KMS-11 (cell line): Measurements from ENCODE around the gene MYH11.

Experiments
- H2AFZ ChIP-seq: fragments of 200-600 bp; sonication (generic); 2 replicates; pipeline ENCODE4 v1.6.1; 2016; ENCODE audit warnings: antibody characterized with exemption, mixed run types, low read depth
- H3K27ac ChIP-seq: fragments of 200-600 bp; sonication (generic); 2 replicates; pipeline ENCODE4 v1.6.1; 2016; ENCODE audit warnings: mild to moderate bottlenecking, mixed run types
- H3K27me3 ChIP-seq: fragments of 200-600 bp; sonication (generic); 2 replicates; pipeline ENCODE4 v1.6.1; 2017; ENCODE audit warnings: mild to moderate bottlenecking, low read depth, mixed run types, moderate library complexity; ENCODE audit not compliant: insufficient read depth
- H3K36me3 ChIP-seq: fragments of 200-600 bp; sonication (generic); 2 replicates; pipeline ENCODE4 v1.6.1; 2017; ENCODE audit warnings: mild to moderate bottlenecking, mixed run types; ENCODE audit not compliant: insufficient read depth
- H3K4me1 ChIP-seq: fragments of 200-600 bp; sonication (generic); 2 replicates; pipeline ENCODE4 v1.6.1; 2016; ENCODE audit warnings: mild to moderate bottlenecking, low read depth, mixed run types; ENCODE audit not compliant: poor library complexity, severe bottlenecking
- H3K4me2 ChIP-seq: fragments of 200-600 bp; sonication (generic); 2 replicates; pipeline ENCODE4 v1.7.0; 2016; ENCODE audit warnings: mild to moderate bottlenecking, mixed run types
- H3K4me3 ChIP-seq: fragments of 200-600 bp; sonication (generic); IDR thresholded peaks from 2 replicates; pipeline ENCODE4 v1.6.1; 2017; ENCODE audit warnings: low read depth, low read length, mixed read lengths; ENCODE audit not compliant: insufficient read depth
- H3K79me2 ChIP-seq: fragments of 200-600 bp; sonication (generic); 2 replicates; pipeline ENCODE4 v1.6.1; 2016; ENCODE audit warnings: low read depth, mixed run types; ENCODE audit not compliant: insufficient read depth
- H3K9ac ChIP-seq: fragments of 200-600 bp; sonication (generic); 2 replicates; pipeline ENCODE4 v1.6.1; 2016; ENCODE audit warnings: mild to moderate bottlenecking, mixed run types
- H4K20me1 ChIP-seq: fragments of 200-600 bp; sonication (generic); 2 replicates; pipeline ENCODE4 v1.6.1; 2016; ENCODE audit warnings: mild to moderate bottlenecking, mixed run types; ENCODE audit not compliant: insufficient read depth
- TF ChIP-seq, protein P1 (sequence below): fragments of 200-600 bp; sonication (generic); conservative IDR thresholded peaks from 2 replicates; pipeline ENCODE4 v1.6.1; 2017; ENCODE audit warnings: low read depth, mild to moderate bottlenecking, antibody characterized with exemption, low read length, moderate library complexity, mixed read lengths

Gene MYH11

DNA sequence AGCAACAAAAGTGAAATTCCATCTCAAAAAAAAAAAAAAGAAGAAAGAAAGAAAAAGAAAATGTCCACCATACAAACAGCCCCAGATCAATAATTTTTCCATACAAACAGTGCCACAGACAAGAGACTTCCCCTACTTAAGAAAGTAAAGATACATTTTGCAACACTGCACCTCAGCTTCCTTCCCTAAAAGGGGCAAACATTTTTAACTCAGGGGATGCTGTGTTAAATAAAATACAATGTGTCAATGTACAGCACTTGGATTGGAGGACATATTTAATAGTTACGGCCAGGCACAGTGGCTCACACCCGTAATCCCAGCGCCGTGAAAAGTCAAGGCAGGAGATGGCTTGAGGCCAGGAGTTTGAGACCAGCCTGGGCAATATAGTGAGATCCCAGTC, 22.3 kb downstream of the MYH11 start:
- Histone ChIP-seq H4K20me1 (no peaks in the 10 kb centered on the region), H3K4me3 (no peak overlapping the region), H3K27ac (no peak overlapping the region), H3K4me2 (no peak overlapping the region), H3K4me1 (no peaks in the 10 kb centered on the region), H3K9ac (no peak overlapping the region), H2AFZ (no peak overlapping the region), H3K27me3 (no peaks in the 10 kb centered on the region), H3K36me3 (no peaks in the 10 kb centered on the region), H3K79me2 (no peaks in the 10 kb centered on the region)
- TF ChIP-seq, protein P1, sequence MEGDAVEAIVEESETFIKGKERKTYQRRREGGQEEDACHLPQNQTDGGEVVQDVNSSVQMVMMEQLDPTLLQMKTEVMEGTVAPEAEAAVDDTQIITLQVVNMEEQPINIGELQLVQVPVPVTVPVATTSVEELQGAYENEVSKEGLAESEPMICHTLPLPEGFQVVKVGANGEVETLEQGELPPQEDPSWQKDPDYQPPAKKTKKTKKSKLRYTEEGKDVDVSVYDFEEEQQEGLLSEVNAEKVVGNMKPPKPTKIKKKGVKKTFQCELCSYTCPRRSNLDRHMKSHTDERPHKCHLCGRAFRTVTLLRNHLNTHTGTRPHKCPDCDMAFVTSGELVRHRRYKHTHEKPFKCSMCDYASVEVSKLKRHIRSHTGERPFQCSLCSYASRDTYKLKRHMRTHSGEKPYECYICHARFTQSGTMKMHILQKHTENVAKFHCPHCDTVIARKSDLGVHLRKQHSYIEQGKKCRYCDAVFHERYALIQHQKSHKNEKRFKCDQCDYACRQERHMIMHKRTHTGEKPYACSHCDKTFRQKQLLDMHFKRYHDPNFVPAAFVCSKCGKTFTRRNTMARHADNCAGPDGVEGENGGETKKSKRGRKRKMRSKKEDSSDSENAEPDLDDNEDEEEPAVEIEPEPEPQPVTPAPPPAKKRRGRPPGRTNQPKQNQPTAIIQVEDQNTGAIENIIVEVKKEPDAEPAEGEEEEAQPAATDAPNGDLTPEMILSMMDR = no peak

DNA sequence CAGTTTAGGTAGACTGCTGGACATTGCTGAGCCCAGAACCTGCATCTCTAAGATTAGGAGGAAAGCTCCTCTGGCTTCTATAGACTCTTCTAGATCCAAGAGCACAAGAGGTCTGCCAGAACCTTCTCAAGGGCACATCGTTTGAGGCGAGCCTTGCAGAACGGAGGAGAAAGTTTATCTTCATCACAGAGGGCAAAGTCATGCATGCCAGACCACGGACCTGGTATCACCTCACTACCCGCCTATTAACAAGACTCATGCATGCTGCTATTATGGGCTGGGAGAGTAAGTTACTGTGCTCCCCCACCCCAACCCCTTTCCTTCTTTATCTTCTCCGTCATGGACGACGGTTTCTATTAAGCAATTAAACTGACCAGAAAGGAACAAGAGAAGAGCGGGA, 23.3 kb downstream of the MYH11 start:
- Histone ChIP-seq H3K27me3 (no peaks in the 10 kb centered on the region), H2AFZ (no peak overlapping the region), H3K4me2 (no peak overlapping the region), H3K79me2 (no peaks in the 10 kb centered on the region), H3K36me3 (no peaks in the 10 kb centered on the region), H3K4me3 (no peak overlapping the region), H3K4me1 (no peaks in the 10 kb centered on the region), H3K9ac (no peak overlapping the region), H3K27ac (no peak overlapping the region), H4K20me1 (no peaks in the 10 kb centered on the region)
- TF ChIP-seq, protein P1 = no peak

DNA sequence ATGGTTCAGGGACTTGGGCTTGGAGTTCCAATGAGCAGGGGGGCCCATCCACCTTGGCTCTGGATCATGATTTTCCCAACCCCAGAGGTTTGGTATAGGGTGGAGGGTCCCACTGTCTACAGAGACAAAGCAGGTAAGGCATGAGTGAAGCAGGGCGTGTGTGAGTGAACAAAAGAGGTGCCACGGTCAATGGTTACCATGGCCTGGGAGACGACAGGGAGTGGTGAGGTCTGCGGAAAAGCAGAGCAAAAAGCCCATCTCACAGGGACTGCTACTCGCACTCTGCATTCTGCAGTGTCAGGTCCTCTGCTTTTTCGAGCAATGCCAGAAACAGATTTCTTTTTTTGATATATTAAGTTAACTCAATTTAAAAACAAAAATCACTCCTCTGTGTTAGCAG, 24.6 kb downstream of the MYH11 start:
- Histone ChIP-seq H3K27ac (no peak overlapping the region), H3K4me2 (no peak overlapping the region), H3K27me3 (no peaks in the 10 kb centered on the region), H3K36me3 (no peaks in the 10 kb centered on the region), H3K9ac (no peak overlapping the region), H4K20me1 (no peaks in the 10 kb centered on the region), H3K79me2 (no peaks in the 10 kb centered on the region), H2AFZ (no peak overlapping the region), H3K4me3 (no peak overlapping the region), H3K4me1 (no peaks in the 10 kb centered on the region)
- TF ChIP-seq, protein P1 = no peak

DNA sequence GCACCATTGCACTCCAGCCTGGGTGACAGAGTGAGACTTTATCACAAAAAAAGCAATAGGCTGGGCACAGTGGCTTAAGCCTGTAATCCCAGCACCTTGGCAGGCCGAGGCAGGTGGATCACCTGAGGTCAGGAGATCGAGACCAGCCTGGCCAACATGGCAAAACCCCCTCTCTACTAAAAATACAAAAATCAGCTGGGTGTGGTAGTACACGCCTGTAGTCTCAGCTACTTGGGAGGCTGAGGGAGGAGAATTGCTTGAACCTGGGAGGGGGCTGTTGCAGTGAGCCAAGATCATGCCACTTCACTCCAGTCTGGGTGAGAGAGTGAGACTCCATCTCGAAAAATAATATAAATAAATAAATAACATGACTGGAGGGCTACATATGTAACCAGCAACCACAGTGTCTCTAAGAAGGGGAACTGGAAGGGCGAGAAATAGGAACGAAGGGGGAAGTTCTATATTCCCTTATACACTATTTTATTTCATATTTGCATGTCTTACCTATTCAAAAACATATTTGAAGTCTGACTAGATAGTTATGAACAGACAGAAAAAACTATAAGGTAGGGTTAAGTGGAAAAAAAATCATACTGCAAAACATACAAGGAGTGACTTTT, 25.9 kb downstream of the MYH11 start:
- Histone ChIP-seq H4K20me1 (no peaks in the 10 kb centered on the region), H2AFZ (no peak overlapping the region), H3K4me2 (no peak overlapping the region), H3K27me3 (no peaks in the 10 kb centered on the region), H3K9ac (no peak overlapping the region), H3K4me3 (no peak overlapping the region), H3K4me1 (no peaks in the 10 kb centered on the region), H3K79me2 (no peaks in the 10 kb centered on the region), H3K36me3 (no peaks in the 10 kb centered on the region), H3K27ac (no peak overlapping the region)
- TF ChIP-seq, protein P1 = no peak
